Measurements from ENCODE around the gene ADARB1. TPM values are rescaled to one million over a fixed set of nuclear protein-coding genes. Genes with fewer than 3 reads are reported as not detected.

ADARB1 gene
- total and polyA plus RNA-seq, 9 of the 15 experiments (the other 6 are each of a cell fraction or from before 2014, with no cell fraction given): 6.7 to 16.0 (median 8.3) TPM

DNA sequence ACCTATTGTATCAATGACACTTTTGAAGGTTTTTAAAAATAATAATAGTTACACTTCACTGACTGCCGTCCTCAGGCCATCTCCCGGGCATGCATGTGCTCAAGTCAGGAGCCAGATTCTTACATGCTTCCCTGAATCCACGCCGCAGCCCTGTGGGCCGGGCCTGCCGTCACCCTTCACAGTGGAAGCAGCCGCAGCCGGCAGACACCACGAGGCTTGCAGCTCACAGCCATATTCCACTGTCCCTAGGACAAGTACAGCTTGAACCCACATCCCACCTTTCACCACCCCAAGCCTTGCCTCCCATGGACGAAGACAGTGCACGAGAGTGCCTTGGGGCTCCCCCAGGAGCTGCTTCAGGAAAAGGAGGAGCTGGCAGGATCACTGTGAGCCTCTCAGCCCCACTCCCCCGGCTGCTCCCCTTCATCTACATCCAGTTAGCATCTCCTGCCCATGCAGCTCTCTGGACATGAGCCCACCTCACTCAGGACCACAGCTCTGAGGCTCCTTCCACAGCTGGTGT is 136.1 kb downstream of the ADARB1 start (continued):
- no peak for TF ChIP-seq ZZZ3 (IDR thresholded peaks at IDR 0.05)
- TF ChIP-seq YY1 (IDR thresholded peaks at IDR 0.05; ENCODE audit: borderline replicate concordance in 1 of 3, control insufficient read depth in 1 of 3, extremely low read depth in 1 of 3, insufficient read depth in 3 of 3, insufficient read length in 1 of 3, insufficient replicate concordance in 2 of 3, low read depth in 1 of 3, low read length in 2 of 3): no peak
- TF ChIP-seq FOXJ3 (CRISPR knock-in tag; IDR thresholded peaks at IDR 0.05): no peak
- TF ChIP-seq RBM17 (IDR thresholded peaks at IDR 0.05; ENCODE audit: borderline replicate concordance, low read depth, low read length): no peak

GRCh38 chr21:45211661-45212060 is 137.3 kb downstream of the ADARB1 start:
- ATAC-seq (peak; percentile 82), FAIRE-seq (peak; percentile 57)
- H2AFZ ChIP-seq (ENCODE audit: low read depth, low read length): no peak overlapping the region
- TF ChIP-seq, protein P1, sequence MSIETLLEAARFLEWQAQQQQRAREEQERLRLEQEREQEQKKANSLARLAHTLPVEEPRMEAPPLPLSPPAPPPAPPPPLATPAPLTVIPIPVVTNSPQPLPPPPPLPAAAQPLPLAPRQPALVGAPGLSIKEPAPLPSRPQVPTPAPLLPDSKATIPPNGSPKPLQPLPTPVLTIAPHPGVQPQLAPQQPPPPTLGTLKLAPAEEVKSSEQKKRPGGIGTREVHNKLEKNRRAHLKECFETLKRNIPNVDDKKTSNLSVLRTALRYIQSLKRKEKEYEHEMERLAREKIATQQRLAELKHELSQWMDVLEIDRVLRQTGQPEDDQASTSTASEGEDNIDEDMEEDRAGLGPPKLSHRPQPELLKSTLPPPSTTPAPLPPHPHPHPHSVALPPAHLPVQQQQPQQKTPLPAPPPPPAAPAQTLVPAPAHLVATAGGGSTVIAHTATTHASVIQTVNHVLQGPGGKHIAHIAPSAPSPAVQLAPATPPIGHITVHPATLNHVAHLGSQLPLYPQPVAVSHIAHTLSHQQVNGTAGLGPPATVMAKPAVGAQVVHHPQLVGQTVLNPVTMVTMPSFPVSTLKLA (conservative IDR thresholded peaks at IDR 0.05): no peak
- TF ChIP-seq SMARCE1 (IDR thresholded peaks at IDR 0.05): peak; percentile 65; the same call in 1 of the 2 replicates
- peak; percentile 56; the same call in 1 of the 2 replicates for TF ChIP-seq ATF7 (IDR thresholded peaks at IDR 0.05)
- TF ChIP-seq MAFG (tag; conservative IDR thresholded peaks at IDR 0.05): no peak
- no peak for TF ChIP-seq ZNF212 (CRISPR knock-in tag; IDR thresholded peaks at IDR 0.05)
- TF ChIP-seq RBM14 (IDR thresholded peaks at IDR 0.05; ENCODE audit: borderline replicate concordance, insufficient read depth, low read depth, low read length): no peak
- TF ChIP-seq SIN3A (IDR thresholded peaks at IDR 0.05; ENCODE audit: borderline replicate concordance in 2 of 2, control insufficient read depth in 1 of 2, low read depth in 2 of 2, low read length in 2 of 2): no peak
- TF ChIP-seq ETV5 (CRISPR knock-in tag; IDR thresholded peaks at IDR 0.05; ENCODE audit: low read depth): no peak
- TF ChIP-seq U2AF1 (optimal IDR thresholded peaks at IDR 0.05; ENCODE audit: low read depth, low read length): no peak
- no peak for TF ChIP-seq ZSCAN29 (IDR thresholded peaks at IDR 0.05)
- TF ChIP-seq ZNF232 (CRISPR knock-in tag; IDR thresholded peaks at IDR 0.05): no peak
- TF ChIP-seq ATF1 (CRISPR knock-in tag; IDR thresholded peaks at IDR 0.05): no peak
- TF ChIP-seq ATF1 (tag; IDR thresholded peaks at IDR 0.05): peak; percentile 73
- peak; percentile 63; the same call in 1 of the 2 replicates for TF ChIP-seq ZNF766 (CRISPR knock-in tag; conservative IDR thresholded peaks at IDR 0.05)
- no peak for TF ChIP-seq XRCC5 (IDR thresholded peaks at IDR 0.05; ENCODE audit: low read depth, low read length)

More at GRCh38 chr21:45211661-45212060, 137.3 kb downstream of the ADARB1 start:
- no TSS peak for BruUV-seq (replicated peaks)
- DNase-seq (ENCODE audit: extremely low read depth in 1 of 4, low spot score in 3 of 4): peak; percentile 50 to 66 (median 56)
- WGBS (ENCODE audit: insufficient coverage, low coverage, missing lambda C conversion rate): 2% methylated on average over 9 of the region's 9 CpGs
- Histone ChIP-seq H3K36me3 (ENCODE audit: control insufficient read depth, insufficient read depth, low read length) (no peaks in the 10 kb centered on the region), H3K79me2 (ENCODE audit: control insufficient read depth, insufficient read depth, low read length) (no peaks in the 10 kb centered on the region), H3K4me1 (replicated peaks in 1 of 2; ENCODE audit: control insufficient read depth in 2 of 2, insufficient read depth in 2 of 2, low read length in 2 of 2) (peaks cover 3 to 18% of the 10 kb centered on the region in 2 experiments; a peak in 4 of 5 replicates), H3K4me2 (ENCODE audit: insufficient read depth, low read length) (no peak overlapping the region), H4K20me1 (replicated peaks; ENCODE audit: control insufficient read depth, insufficient read depth, low read length) (no peaks in the 10 kb centered on the region), H3K9me3 (replicated peaks; ENCODE audit: control insufficient read depth, insufficient read depth, low read depth, low read length) (no peaks in the 10 kb centered on the region), H3K4me3 (no peak overlapping the region), H3K27ac (ENCODE audit: extremely low read depth, low read depth, low read length) (no peak overlapping the region), H3K9me1 (ENCODE audit: control insufficient read depth, insufficient read depth, low read length) (no peaks in the 10 kb centered on the region), H3K9ac (ENCODE audit: insufficient read depth in 1 of 2, low read depth in 2 of 2, low read length in 2 of 2) (no peak overlapping the region), H3K27me3 (ENCODE audit: control insufficient read depth in 2 of 2, insufficient read depth in 2 of 2, low read length in 2 of 2) (peaks cover 0 to 18% of the 10 kb centered on the region in 2 experiments; a peak in 3 of 5 replicates)
- in situ Hi-C loops (cut with MboI) (no loop called here), intact Hi-C loops (cut with micrococcal nuclease) (no loop called here)
- CTCF ChIA-PET (ENCODE audit: low intra/inter-chr PET ratio): interaction anchor here (1.4 kb wide), 1 partner anchor 60 kb away, joined by 3 read pairs; no protein-coding TSS in a partner anchor
- POLR2A ChIA-PET: interaction anchor here (1.7 kb wide), 1 partner anchor 11 kb away, joined by 3 read pairs; no protein-coding TSS in a partner anchor

Data from K562 (cell line).